IPS DF 4.7 (cell line): Measurements from ENCODE around the gene TBC1D7.

Experiments used
- DNase-seq: peaks from one replicate; pipeline ENCODE4 v3.0.0-alpha.2; 2013; ENCODE audit warnings: low spot score; ENCODE audit errors: extremely low read depth

TBC1D7 gene

DNA sequence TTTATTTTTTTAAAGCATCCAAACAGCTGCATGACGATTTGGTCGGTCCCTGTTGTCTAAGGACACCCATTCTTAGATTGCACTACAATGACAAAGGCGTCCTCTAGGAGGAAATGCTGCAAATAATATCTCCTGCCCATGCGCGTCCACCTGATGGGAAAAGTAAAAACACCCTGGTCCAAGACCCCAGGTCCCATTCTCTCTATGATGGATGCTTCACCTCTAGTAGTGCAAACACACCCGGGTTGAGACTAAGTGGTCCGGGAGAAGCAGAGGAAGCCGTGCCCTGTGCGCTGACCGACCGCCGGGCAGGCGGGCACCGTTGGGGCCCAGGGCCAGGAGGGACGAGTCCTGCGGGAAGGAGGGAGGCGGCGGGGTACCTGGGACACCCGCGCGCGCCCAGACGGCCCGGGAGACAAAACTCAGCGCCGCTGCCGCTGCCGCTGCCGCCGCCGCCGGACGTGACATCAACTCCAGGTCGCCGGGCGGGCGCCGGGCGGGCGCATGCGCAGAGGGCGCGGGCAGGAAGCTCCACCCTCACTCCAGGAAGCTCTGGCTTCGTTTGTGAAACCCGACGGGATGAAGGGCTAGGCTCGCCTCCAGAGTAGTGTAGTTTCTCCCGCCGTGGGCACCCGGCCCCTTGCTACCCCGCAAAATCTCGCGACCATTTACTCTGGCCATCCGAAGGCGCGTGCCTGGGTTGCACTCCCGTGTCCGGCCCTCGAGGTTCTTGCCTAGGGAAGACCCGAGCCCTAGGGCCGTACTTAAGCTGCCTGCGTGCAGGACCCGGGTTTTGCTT is at the start of gene TBC1D7:
Gene TBC1D7, minus strand, starts transcription at position 462 of the 799 bp plus-strand sequence. CDS start 1,639 bp downstream, outside the sequence.
- DNase-seq = no peak

DNA sequence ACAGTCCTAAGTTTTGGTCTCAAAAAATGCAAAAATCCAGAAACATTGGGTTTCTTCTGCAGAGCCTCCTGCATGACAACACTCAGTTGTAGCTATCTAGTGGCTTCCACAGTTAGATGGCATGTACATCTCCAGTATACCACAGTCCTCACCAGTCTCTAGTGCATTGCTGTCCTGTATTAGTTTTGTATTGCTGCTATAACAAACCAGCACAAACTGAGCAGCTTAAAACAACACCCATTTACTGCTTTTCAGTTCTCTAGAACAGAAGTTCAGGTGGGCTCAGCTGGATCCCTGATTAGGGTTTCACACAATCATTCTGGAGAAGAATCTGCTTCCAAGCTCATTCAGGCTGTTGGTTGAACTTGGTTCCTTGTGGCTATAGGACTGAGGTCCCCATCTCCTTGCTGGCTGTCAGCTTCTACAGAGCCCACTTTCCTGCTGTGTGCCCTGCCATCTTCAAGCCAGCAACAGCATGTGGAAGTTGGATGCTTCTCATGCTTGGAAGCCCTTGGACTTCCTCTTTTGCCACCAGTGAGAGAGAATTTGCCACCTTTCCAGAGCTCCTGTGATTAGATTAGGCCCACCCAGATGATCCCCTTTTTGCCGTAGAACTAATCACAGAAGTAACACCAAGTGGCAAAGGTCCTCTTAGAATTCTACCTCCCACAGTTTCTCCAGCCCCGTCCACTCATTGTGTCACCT is 48.9 kb upstream of the TBC1D7 start:
- DNase-seq = no peak

DNA sequence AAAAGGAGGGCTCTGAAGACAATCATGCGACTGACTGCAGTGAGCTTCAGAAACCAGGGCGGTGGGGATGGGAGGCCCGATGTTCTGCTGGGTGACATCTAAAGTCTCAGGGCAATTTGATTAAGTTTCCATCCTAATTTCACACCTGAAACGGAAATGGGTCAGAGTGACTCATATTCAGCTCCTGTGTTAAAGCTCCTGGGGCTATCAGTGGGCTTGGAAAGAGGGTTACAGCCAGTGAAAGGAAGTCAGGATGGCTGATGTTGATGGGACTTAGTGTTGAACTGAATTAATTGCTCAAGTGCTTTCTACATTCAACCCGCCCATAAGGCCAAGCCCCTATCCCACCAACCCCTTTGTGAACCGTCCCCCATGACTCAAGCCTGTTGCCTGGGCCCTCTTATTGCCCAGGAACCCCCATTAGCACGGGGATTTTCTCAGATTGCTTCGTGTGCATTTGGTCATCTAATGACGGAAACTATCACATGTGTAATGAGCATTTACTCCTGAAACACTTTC is 47.1 kb upstream of the TBC1D7 start:
- no peak for DNase-seq

DNA sequence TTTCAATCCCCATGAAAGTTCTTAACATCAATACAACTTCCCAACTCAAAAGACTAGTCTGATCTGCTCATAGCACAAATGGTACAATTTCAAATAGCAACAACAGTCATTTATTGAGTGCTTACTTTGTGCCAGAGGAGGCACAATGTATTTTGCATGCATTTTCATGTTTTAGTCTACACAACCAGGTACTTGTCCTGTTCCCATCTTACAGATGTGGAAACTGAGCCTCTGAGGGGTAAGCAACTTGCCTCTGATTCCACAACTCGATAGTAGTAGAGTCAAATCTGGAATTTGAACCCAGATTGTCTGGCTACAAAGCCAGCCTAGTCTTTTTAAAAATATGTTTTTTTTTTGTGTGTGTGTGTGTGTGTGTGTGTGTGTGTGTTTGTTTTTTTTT is 45.6 kb upstream of the TBC1D7 start:
- DNase-seq = no peak

DNA sequence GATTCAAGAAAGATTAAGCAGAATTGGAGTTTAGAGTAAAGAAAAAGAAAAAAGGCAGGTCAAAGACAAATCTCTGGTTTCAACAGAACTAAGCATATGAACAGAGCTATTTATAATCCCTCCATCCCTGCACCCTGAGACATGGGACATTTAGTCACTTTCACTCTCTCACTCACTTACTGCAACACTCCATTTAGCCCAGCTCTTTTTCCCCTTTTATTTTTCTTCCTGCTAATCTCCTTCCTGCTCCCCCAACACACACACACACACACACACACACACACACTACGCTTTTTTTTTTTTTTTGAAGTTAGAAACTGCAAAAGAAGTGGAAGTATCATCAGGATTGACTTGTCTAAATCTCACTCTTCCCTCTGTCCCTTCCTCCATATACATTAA is 45.1 kb upstream of the TBC1D7 start:
- no peak for DNase-seq

DNA sequence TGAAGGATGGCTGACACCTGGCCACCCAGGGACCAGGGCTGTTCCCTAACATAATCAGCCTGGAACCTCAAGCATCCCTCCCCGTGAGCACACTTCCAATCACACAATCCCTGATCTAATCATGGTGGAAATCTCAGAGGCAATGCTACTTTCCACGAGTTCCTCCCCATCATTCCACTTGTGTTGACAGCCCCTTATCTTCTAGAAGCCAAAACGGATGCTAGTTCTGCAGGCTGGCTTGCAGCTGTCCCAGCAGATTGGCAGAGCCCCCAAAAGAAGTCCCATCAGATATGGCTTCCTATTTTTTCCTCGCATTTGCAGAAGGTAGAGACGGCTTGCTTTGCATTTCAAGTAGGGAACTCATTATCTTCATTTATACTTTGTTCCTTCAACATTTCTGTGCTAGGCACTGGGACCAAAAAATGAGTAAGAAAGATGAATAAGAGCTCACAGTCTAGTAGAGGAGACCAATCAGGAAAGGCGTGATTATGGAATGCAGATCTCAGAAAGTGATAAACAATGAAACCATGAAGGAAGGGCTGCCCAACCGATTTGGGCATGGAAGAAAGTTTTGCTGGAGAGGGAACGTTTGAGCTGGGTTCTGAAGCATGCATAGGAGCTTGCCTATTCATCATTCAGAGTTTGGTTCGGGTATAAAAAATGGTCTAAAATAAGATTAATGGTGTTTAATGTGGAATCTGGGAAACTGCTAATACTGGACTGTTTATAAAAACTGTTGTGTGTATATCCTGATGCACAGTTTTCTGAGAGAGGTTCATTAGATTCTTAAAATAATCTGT is 44.6 kb upstream of the TBC1D7 start:
- DNase-seq = no peak

DNA sequence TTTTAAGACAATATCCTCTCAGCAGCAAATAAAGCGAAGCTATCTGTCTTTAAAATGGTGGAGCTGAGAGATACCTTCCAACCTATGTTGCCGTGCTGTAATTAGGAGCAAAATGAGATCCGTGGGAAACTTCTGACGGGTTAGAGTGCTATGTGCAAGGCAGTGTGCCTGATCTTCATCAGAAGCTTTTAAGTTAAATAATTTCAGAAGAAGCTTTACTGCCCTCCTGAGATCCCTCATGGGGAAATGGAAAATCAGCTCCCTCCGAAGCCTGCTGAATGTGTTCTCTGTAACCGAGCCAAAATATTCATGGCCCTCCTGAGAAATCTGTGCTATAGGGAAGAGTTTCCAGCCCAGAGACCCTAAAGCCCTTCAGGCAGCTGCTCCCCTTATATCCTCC is 43.7 kb upstream of the TBC1D7 start:
- no peak for DNase-seq

DNA sequence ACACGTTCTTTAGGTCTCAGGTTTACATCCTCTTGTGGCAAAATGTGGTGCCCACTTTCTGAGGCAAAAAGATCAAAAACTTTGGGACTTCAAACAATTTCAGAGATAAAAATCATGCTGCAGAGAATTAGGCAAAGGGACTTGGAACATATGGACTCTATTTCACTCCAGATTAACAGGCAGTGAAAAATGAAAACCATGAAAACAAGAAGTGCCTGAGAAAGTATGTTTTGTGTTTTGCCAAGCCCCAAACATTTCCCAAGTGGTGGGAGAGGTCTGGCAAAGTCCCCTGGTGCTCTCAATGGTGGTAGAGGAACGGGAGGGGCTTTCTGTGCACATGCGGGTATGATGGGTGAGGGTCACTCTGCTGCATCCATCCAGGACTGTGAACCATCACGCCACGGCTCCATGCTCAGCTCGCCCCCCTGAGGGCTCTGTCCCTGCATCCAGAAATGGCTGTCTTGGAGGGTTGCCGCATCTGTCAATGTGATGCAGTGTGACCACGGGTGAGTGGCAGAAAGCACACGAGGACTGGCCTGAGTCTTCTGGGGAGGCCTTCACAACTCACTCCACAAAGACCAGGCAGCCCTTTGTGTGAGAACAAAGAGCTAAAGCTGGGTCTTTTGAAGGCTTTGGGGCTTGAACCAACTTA is 43.2 kb upstream of the TBC1D7 start:
- no peak for DNase-seq

DNA sequence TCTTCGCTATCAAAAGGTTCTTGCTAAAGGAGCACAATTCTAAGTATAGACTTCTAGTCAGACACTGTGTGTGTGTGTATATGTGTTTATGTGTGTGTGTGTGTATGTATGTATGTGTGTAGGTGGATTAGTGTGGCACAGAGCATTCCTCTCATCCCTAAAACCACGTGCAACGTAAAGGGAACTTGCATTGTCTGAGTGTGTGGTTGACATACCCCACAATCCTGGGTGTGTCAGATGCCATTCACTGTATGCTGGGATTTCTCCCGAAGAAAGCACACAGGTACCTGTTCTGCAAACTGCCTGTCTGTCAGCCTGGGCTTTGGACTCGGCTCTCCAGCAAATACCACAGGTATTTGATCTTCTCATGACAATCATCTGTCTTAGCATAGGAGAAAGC is 42.3 kb upstream of the TBC1D7 start:
- DNase-seq = no peak

DNA sequence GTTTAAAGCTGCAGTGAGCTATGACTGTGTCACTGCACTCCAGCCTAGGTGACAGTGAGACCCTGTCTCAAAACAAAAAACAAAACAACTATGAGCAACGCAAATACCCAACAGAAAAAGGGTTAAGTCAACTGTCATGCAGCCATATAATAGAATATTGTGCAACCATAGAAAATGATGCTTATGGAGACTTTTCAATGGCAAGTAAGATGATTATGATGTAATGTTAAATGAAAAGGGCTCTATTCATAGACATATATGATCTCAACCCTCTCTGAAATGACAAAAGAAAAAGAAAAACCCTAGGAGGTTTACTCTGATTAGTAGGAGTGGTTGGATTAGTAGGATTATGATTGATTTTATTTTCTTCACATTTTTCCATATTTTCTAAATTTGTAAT is 41.3 kb upstream of the TBC1D7 start:
- no peak for DNase-seq

DNA sequence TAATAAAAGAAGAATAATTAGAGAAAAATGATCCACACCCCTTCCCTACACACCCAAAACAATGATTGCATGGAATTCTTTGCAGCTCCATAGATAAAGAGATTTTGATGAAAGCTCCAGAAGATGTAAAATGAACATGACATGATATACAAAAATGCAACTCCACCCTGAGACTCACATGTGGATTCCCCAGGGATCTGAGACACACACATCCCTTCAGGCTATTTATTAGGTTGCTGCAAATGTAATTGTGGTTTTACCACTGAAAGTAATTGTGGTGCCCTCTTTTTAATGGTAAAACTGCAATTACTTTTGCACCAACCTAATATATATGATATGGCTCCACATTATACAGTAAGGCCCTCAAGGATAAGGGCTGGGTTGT is 40.4 kb upstream of the TBC1D7 start:
- DNase-seq = no peak

DNA sequence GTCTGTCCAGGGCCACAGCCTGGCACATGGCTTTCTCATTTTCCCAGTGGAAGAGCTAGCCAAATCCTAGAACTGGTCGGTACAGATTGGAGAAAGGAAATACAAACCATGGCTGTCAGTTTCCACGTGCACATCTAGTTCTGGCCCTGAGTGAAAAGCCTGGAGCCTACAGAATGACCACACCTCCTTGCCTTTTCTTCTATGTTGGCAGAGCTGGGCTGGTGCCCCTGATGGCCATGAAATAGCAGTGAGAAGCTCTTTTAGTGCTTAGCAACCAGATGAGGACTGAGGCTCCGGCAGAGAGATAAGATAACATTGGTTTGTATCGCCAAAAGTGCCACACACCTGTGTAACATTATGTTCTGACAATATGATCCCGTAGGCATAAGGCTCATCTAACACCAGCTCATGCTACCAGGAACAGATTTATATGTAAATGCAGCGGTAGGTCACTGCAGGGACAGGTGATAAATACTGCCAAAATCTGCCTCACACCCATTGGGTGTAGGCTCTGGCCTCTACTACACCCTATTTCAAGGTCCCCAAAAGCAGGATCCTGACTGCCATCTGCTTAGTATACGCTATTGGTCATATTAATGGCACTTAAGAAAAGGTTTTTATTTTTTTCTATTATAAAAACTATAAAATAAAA is 39.9 kb upstream of the TBC1D7 start:
- no peak for DNase-seq

DNA sequence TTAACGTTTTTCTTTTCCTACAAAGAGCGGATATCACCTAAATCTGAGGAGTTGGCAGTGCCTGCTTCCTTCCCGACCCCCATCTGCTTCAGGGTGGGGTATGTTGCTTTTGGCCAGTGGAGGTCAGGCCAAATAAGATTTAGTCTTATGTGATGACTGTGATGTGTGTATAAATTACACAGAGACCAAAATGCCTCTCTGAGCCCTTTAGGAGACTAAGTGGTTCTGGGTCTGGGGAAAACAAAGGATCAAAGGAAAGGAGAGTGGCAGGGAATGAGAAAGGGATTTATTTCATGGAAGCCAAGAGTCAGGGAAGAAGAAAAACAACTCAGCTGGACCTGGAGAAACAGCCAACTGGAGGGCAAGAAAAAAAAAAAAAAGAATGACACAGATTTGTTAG is 39.1 kb upstream of the TBC1D7 start:
- no peak for DNase-seq

DNA sequence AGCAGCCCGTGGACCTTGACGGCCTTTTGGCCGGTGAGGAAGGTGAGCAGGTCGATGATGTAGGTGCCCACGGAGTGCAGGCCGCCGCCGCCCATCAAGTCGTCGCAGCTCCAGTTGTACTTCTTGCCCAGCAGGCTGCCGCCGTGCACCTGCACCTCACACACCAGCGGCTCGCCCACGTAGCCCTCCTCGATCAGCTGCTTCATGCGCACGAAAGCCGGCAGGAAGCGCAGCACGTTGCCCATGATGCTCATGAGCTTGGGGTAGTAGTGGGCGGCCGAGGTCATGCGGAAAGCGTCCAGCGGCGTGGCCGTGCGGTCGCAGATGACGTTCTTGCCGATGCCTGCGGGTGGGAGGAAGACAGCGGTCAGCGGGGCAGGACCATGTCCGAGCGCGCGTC is 37.0 kb upstream of the TBC1D7 start:
- DNase-seq = no peak

DNA sequence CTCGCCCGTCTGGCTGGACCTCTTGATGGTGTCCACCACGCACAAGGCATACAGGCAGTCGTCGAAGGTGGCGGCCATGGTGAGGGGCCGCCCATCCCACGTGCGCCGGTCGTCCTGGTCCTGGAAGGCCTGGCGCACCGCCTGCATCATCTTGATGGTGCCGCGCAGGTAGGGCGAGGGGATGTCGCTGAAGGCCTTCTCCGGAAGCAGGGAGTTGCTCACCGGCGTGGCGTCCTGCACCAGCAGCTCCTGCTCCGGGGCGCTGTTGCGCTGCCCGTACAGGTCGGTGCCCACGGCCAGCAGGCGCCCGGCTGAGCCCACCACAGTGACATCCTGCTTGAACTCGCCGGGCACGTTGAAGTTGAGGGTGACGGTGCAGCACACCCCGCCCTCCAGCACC is 36.5 kb upstream of the TBC1D7 start:
- DNase-seq = no peak

DNA sequence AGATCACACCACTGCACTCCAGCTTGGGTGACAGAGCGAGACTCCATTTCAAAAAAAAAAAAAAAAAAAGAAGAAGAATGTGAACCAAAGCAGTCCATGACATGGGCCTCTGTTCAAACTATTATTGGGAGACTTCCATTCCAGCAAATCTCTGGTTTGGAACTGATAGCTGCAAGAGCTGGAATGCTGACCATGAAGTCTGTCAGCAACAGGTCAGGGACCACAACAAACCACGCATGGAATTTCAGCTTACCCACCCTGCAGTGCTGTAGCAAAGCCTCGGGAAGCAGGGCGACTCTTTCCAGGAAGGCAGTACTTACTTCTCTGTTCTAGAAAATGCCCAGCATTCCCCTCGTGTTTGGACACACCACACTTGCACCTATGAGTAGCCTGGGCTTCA is 34.1 kb upstream of the TBC1D7 start:
- DNase-seq = no peak

DNA sequence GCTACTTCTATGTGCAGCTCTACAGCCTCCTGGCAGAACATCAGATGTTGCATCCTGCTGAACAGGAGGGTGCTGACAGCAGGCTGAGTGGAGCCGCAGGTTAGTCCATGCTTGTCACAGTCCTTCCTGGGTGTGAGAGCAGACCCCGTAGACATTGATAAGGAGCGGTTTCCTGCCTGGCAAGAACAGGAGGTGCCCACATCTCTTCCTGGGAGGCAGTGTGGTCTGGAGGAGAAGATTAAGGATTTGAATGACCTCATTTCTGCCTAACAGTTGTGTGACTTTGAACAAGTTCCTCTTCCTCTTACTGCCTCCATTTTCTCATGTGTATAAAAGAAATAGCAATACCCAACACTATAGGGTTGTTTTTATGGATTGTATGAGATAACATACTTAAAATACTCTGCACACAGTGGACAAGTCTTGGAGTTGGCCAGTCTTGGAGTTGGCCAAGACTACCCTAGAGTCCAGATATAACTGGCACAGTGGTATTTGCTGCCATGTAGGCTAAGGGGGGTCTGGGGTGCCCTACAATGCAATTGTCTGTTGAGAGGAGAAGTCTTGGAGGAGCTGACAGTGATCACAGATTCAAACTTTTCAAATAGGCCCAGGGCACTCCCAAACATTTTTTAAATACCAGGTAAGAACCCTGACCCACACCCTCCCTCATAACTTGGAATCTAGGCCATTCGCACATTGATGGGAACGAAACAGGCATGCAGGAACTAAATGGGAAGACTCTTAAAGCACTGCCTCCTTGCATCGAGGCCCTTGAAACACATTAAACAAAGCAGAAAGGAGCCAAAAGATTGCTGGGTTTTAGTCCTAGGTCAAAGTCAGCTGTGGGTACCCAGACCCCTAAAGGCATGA is 32.6 kb upstream of the TBC1D7 start:
- no peak for DNase-seq

DNA sequence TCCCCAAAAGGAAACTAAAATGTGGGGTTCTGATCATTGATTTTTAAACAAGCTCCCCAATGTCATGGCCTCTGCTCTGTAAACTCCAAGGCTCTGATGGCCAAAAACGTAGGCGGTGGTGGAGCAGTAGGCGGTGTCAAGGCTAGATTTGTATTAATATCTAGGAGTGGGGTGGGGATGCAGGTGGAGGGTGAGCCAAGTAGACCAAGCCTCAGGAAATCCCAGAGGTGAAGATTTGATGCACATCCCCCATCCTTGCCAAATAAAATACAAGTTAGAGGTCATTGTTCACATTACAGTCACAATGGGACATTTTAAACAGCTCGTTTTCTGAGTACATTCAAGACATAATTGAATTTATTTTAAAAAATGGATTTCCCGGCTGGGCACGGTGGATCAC is 30.9 kb upstream of the TBC1D7 start:
- DNase-seq = no peak

DNA sequence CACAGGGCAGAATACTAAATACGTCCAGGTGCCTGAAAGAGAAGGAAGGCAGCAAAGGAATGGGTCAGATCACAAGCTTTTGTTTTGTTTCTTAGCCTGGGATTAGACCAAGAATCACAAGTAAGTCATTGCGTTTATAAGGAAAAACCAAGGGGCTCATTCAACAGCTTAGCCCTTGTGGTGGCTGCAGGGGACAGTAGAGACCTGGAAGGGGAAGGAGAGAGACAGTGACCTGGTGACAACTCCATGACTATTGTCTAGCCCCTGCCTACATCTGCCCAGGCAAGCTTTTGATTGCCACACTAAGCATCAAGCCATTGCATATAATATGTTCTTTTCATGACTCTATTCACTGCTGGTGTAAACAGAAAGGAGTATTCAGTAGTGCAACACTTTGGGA is 30.2 kb upstream of the TBC1D7 start:
- no peak for DNase-seq

DNA sequence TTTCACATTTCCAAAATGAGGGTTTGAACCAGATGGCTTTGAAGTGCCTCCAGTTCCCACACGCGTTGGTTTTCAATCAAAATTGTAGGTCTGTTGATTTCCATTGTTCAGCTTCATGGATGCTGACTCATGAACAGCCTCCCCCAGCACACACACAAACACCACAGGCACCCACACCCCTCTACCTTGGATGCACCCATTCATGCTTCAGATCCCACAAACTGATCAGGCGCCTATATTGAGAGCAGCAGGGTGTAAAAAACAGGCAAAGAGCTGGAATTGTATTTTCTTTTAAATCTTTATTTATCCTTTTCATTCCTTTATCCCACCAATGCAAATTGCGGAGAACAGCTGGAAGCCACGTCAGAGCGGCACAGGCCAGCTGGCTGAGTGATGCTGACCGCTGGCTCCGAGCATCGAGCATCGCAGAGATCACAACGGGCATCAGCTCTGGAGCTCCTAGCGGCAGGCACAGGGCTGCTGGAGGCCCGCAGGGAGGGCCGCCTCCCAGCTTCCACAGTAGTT is 29.3 kb upstream of the TBC1D7 start:
- DNase-seq = no peak
